ENCODE data around the gene MESP2.

The MESP2 gene

GRCh38 chr15:89776274-89777072 is at the start of gene MESP2:
TSS of gene MESP2 (plus strand) at chr15:89776332. CDS start at chr15:89776358, 26 bp downstream.
- peak; percentile 92 for DNase-seq (ENCODE audit: low spot score)
- in situ Hi-C loops (cut with MboI; ENCODE audit: low sequenced_read_pairs, unreplicated experiment): no loop called here
- TF ChIP-seq, protein P1, sequence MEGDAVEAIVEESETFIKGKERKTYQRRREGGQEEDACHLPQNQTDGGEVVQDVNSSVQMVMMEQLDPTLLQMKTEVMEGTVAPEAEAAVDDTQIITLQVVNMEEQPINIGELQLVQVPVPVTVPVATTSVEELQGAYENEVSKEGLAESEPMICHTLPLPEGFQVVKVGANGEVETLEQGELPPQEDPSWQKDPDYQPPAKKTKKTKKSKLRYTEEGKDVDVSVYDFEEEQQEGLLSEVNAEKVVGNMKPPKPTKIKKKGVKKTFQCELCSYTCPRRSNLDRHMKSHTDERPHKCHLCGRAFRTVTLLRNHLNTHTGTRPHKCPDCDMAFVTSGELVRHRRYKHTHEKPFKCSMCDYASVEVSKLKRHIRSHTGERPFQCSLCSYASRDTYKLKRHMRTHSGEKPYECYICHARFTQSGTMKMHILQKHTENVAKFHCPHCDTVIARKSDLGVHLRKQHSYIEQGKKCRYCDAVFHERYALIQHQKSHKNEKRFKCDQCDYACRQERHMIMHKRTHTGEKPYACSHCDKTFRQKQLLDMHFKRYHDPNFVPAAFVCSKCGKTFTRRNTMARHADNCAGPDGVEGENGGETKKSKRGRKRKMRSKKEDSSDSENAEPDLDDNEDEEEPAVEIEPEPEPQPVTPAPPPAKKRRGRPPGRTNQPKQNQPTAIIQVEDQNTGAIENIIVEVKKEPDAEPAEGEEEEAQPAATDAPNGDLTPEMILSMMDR (IDR thresholded peaks at IDR 0.05; ENCODE audit: borderline replicate concordance, control extremely low read depth, extremely low read depth, insufficient read depth, missing control alignments): no peak

- in situ Hi-C loops (cut with MboI; ENCODE audit: low sequenced_read_pairs, unreplicated experiment): no loop called here
- TF ChIP-seq, protein P1 (IDR thresholded peaks at IDR 0.05; ENCODE audit: borderline replicate concordance, control extremely low read depth, extremely low read depth, insufficient read depth, missing control alignments): no peak
- no peak for DNase-seq (ENCODE audit: low spot score)
Measured at GRCh38 chr15:89728254-89728653, 47.9 kb upstream of the MESP2 start.

DNA sequence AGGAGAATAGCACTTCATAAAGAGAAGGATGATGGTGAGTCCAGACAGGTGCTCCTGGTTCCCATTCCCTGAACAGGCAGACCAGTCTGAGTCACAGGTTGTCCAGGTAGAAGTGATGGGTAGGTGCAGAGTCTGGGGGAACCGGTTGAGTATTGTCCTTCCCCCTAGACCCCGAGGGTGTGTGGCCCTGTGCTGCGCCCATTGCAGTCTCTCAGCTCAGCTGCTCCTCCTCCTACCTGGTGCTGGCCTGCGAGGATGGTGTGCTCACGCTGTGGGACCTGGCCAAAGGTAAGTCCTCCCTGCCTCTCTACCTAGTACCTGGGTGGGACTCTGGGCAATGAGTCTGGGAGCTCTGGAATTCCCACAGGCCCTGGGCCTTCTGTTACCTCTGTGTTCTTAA is 44.9 kb upstream of the MESP2 start:
- in situ Hi-C loops (cut with MboI; ENCODE audit: low sequenced_read_pairs, unreplicated experiment): no loop called here
- no peak for DNase-seq (ENCODE audit: low spot score)
- TF ChIP-seq, protein P1 (IDR thresholded peaks at IDR 0.05; ENCODE audit: borderline replicate concordance, control extremely low read depth, extremely low read depth, insufficient read depth, missing control alignments): no peak

GRCh38 chr15:89732451-89733172 is 43.5 kb upstream of the MESP2 start:
- no peak for DNase-seq (ENCODE audit: low spot score)
- in situ Hi-C loops (cut with MboI; ENCODE audit: low sequenced_read_pairs, unreplicated experiment): no loop called here
- TF ChIP-seq, protein P1 (IDR thresholded peaks at IDR 0.05; ENCODE audit: borderline replicate concordance, control extremely low read depth, extremely low read depth, insufficient read depth, missing control alignments): no peak

DNA sequence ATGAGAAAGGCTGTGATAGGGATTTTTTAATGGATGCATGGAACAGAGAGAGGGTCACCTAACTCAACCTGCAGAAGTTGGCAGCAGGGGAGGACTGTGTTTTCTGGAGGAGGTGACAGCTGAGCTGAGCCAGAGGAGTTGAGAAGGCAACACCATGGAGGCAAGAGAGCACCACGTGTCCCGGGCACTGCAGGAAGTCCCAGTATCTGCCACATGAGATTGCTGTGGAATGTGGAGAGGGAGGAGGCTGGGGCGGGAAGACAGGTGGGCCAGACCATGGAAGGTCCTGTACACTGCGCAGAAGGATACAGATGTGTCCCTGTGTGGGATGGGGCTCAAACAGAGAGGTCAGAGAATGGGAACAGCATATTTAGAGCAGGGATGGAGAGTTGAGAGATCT is 40.4 kb upstream of the MESP2 start:
- DNase-seq (ENCODE audit: low spot score): no peak

DNA sequence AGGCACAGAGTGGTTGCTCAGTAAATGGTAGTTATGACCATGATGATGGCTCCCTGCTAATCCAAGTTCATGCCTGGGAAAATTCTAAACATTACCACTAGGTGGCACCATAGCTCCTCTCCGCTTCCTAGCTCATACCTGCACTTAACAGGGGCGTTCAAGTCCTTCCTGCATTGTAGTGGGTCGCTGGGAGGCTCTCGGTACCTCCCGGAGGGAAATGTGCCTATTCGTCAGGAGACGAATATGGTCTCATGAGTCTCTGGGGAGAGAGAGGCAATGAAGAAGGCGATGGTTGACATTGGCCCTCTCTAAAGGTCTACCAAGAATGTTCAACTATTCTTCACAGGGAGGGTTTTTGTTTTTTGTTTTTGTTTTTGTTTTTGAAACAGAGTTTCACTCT is 36.0 kb upstream of the MESP2 start:
- in situ Hi-C loops (cut with MboI; ENCODE audit: low sequenced_read_pairs, unreplicated experiment): no loop called here
- TF ChIP-seq, protein P1 (IDR thresholded peaks at IDR 0.05; ENCODE audit: borderline replicate concordance, control extremely low read depth, extremely low read depth, insufficient read depth, missing control alignments): peak; percentile 83
- peak; percentile 80 for DNase-seq (ENCODE audit: low spot score)

More for the DNA sequence above, 40.4 kb upstream of the MESP2 start:
- in situ Hi-C loops (cut with MboI; ENCODE audit: low sequenced_read_pairs, unreplicated experiment): no loop called here
- TF ChIP-seq, protein P1 (IDR thresholded peaks at IDR 0.05; ENCODE audit: borderline replicate concordance, control extremely low read depth, extremely low read depth, insufficient read depth, missing control alignments): no peak
